Pancreas (tissue), 10 donors: ENCODE results near the gene YWHAB. TPM values are rescaled to one million over a fixed set of nuclear protein-coding genes. Genes with fewer than 3 reads are reported as not detected.

Experiments used
- ATAC-seq, 4 donors: fragments of 200-7000 bp; cut with Tn5 transposase; one replicate each; pipeline versions ENCODE4 v1.8.0 to v1.9.1; 2020; ENCODE audit warnings: mild to moderate bottlenecking in 4 of 4, moderate library complexity in 4 of 4
- DNase-seq, 6 donors: peaks; one replicate each; pipeline ENCODE4 v3.0.0-alpha.2; 2020
- FAIRE-seq: peaks from 2 replicates; lab custom pipeline; 2012; peaks lifted over from hg19 to GRCh38; lab: Jason Lieb, UNC
- H3K27ac ChIP-seq, 4 donors: fragments of 200-600 bp; sonication (generic); 1 replicate in 3 of 4; 2 replicates in 1 of 4; pipeline versions ENCODE4 v1.5.0 to v1.8.0; 2020
- H3K27me3 ChIP-seq, 4 donors: fragments of 200-600 bp; one replicate each; pipeline ENCODE4 v1.8.0; 2021
- H3K36me3 ChIP-seq, 3 donors: fragments of 200-600 bp; sonication (generic) in 1 of 3; one replicate each; pipeline versions ENCODE4 v1.5.0 to v1.8.0; 2020 to 2021
- H3K4me1 ChIP-seq, 3 donors: fragments of 200-600 bp; one replicate each; pipeline ENCODE4 v1.8.0; 2021
- H3K4me3 ChIP-seq, 4 donors: fragments of 200-600 bp; sonication (generic) in 2 of 4; one replicate each; pipeline versions ENCODE4 v1.5.0 to v1.8.0; 2020 to 2021
- H3K9me3 ChIP-seq, 4 donors: fragments of 200-600 bp; one replicate each; pipeline ENCODE4 v1.8.0; 2021
- WGBS, 2 donors: extraction: QIAGEN DNeasy Blood & Tissue Kit; methylation state at CpG; one replicate each; pipeline ENCODE4 v1.1.7; 2013; 5-methylcytosine and 5-hydroxymethylcytosine counted together
- intact Hi-C, 3 donors: fragments of 100-400 bp; cut with DNase I; formaldehyde crosslinking; loops; one replicate each; pipeline versions ENCODE4 v1.11.1 to v1.14.2; 2022
- polyA plus RNA-seq, 2 donors: library from polyadenylated mRNA; stranded (reverse); fragments of 200-250 nt; gene quantifications; one replicate each; pipeline ENCODE4 v1.2.3, GENCODE V29; 2013
- total RNA-seq, 6 donors: library from RNA; stranded (reverse); fragmentation: NEBNext Ultra II Directional in 4 of 6; extraction: Animal tissue kit (Norgen Biotek cat#: 25700) in 4 of 6; gene quantifications; one replicate each; pipeline versions ENCODE4 v1.2.1 to v1.2.4, GENCODE V29; 2021 to 2023
- TF ChIP-seq, protein P1 (sequence below), 4 donors: fragments of 200-600 bp; sonication (generic) in 3 of 4; IDR thresholded peaks; one replicate each; pipeline versions ENCODE4 v1.5.0 to v1.8.0; 2021; ENCODE audit warnings: antibody characterized with exemption in 4 of 4
- donor health status: healthy with polysubstance abuse.
- donor health status: DM: no; HTN: no; CAD: no; lungs with moderate emphysema.
- donor health status: DM: no; HTN: no; CAD: no.
- donor health status: control.
- donor health status: control.
- donor health status: Bipolar disorder and iron deficiency.
- donor health status: DM: yes; HTN: yes; CAD: no.
- donor health status: DM: no; HTN: no; CAD: no.
- donor health status: DM: no; HTN: no; CAD: no.
- donor health status: DM: yes; HTN: yes; CAD: no.

YWHAB gene
- total and polyA plus RNA-seq, 8 donors = 17.9 to 87.3 (median 46.2) TPM

DNA sequence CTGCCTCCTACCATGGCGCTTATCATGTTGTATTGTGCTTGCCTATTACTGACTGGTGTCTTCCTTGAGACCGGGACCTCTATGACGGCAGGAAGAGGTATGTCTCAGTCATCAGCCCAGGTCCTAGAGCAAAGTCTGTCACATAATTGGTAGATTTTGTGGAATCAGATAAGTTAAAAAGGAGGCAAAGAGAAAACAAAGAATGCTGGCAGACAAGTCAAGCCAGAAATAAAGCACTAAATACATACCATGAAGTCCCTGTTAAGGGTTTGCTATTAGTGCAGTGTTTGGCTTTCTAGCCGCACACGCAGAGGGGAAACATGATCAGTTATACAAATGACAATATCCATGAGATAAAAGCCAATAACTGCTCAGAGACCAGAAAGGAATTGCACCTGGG is 68.7 kb downstream of the YWHAB start:
- Histone ChIP-seq H3K4me3 (no peak overlapping the region), H3K9me3 (no peaks in the 10 kb centered on the region), H3K27ac (no peak overlapping the region), H3K4me1 (peaks cover 0 to 6% (median 0%) of the 10 kb centered on the region in 3 donors), H3K27me3 (no peaks in the 10 kb centered on the region), H3K36me3 (peaks cover 0 to 52% (median 16%) of the 10 kb centered on the region in 3 donors)
- TF ChIP-seq, protein P1, sequence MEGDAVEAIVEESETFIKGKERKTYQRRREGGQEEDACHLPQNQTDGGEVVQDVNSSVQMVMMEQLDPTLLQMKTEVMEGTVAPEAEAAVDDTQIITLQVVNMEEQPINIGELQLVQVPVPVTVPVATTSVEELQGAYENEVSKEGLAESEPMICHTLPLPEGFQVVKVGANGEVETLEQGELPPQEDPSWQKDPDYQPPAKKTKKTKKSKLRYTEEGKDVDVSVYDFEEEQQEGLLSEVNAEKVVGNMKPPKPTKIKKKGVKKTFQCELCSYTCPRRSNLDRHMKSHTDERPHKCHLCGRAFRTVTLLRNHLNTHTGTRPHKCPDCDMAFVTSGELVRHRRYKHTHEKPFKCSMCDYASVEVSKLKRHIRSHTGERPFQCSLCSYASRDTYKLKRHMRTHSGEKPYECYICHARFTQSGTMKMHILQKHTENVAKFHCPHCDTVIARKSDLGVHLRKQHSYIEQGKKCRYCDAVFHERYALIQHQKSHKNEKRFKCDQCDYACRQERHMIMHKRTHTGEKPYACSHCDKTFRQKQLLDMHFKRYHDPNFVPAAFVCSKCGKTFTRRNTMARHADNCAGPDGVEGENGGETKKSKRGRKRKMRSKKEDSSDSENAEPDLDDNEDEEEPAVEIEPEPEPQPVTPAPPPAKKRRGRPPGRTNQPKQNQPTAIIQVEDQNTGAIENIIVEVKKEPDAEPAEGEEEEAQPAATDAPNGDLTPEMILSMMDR (IDR thresholded peaks at IDR 0.05) = no peak
- DNase-seq (no peak), FAIRE-seq (no peak), ATAC-seq (no peak)
- 92 to 96% methylated on average over 5 of the region's 5 CpGs for WGBS, 2 donors
- intact Hi-C loops = no loop called here

DNA sequence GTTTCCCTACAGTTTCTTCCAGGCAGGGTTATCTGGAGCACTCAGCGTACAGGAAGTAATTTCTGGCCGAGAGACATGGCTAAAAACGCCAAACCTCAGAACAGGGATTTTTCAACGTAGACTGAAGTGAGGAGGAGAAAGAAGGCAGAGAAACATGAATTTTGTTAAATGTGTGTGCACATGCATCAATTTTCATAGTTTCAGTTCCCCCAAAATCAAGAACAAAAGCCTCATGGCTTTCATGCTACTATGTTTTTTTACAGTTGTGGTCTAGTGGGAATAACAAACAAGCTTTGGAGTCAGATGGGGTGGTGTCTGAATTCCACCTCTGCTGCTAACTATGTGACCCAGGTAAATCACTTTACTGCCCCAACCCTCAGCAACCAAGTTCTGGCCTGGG is 69.8 kb downstream of the YWHAB start:
- Histone ChIP-seq H3K9me3 (no peaks in the 10 kb centered on the region), H3K4me3 (no peak overlapping the region), H3K4me1 (peaks cover 0 to 9% (median 0%) of the 10 kb centered on the region in 3 donors), H3K27ac (no peak overlapping the region), H3K36me3 (peaks cover 0 to 46% (median 16%) of the 10 kb centered on the region in 3 donors), H3K27me3 (no peaks in the 10 kb centered on the region)
- ATAC-seq = no peak
- intact Hi-C loops = no loop called here
- WGBS, 2 donors = 83 to 89% methylated on average over 4 of the region's 4 CpGs
- no peak for DNase-seq
- TF ChIP-seq, protein P1 (IDR thresholded peaks at IDR 0.05) = no peak
- no peak for FAIRE-seq

DNA sequence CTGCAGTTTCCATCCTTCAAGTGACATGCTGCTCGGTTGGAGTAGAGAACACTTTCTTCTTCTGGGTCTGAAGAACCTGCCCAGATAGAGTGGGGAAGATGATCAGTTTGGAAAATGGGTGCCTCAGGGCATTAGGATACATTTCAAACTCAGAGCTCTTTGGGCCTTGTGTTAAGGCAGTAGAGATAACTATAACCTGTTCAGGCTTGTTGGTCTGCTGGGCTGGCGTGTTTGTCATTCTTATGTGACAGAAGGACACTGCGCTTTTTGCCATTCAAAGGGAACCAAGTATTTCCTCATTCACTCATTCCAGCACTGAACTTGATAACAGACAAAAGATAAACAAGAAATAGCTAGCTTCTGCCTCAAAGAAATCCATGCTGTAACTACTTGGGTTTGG is 70.9 kb downstream of the YWHAB start:
- Histone ChIP-seq H3K4me3 (no peak overlapping the region), H3K9me3 (no peaks in the 10 kb centered on the region), H3K27ac (no peak overlapping the region), H3K4me1 (peaks cover 0 to 13% (median 7%) of the 10 kb centered on the region in 3 donors), H3K36me3 (peaks cover 0 to 35% (median 12%) of the 10 kb centered on the region in 3 donors), H3K27me3 (no peaks in the 10 kb centered on the region)
- intact Hi-C loops = no loop called here
- WGBS, 2 donors = 92% methylated on average over 3 of the region's 3 CpGs
- no peak for ATAC-seq
- FAIRE-seq = no peak
- TF ChIP-seq, protein P1 (IDR thresholded peaks at IDR 0.05) = no peak
- no peak for DNase-seq

Other genes with a start within 250 kb of the YWHAB start
- gene ADA, start 234.0 kb upstream of the YWHAB start, total RNA-seq = 1 to 10 TPM; 2.9 to 5.9 (median 3.2) TPM
- 1 to 10 TPM; 5.1 to 6.0 TPM for gene ADA, start 234.0 kb upstream of the YWHAB start, polyA plus RNA-seq
- gene CCN5, start 170.3 kb upstream of the YWHAB start, total RNA-seq = 1 to 10 TPM in 5 of 6 donors, under 1 TPM in 1; 0.14 to 3.3 (median 1.3) TPM
- 1 to 10 TPM; 3.3 to 6.4 TPM for gene CCN5, start 170.3 kb upstream of the YWHAB start, polyA plus RNA-seq
- gene KCNK15, start 139.8 kb upstream of the YWHAB start, total RNA-seq = 1 to 10 TPM in 3 of 6 donors, under 1 TPM in 3; 0.75 to 2.5 (median 1.4) TPM
- 1 to 10 TPM in 1 of 2 donors, under 1 TPM in 1; 0.42 to 1.1 TPM for gene KCNK15, start 139.8 kb upstream of the YWHAB start, polyA plus RNA-seq
- gene RIMS4, start 75.2 kb upstream of the YWHAB start, total RNA-seq = under 1 TPM in 5 of 6 donors, not detected in 1; 0.03 to 0.20 (median 0.09) TPM
- gene RIMS4, start 75.2 kb upstream of the YWHAB start, polyA plus RNA-seq = under 1 TPM; 0.07 to 0.08 TPM
- 10 to 100 TPM; 18.7 to 64.5 (median 22.4) TPM for gene PABPC1L, start 24.4 kb downstream of the YWHAB start, total RNA-seq
- gene PABPC1L, start 24.4 kb downstream of the YWHAB start, polyA plus RNA-seq = 100 to 1,000 TPM; 150 to 156 TPM
- 10 to 100 TPM in 2 of 6 donors, 1 to 10 TPM in 4; 4.9 to 12.4 (median 7.4) TPM for gene TOMM34, start 74.7 kb downstream of the YWHAB start, total RNA-seq
- gene TOMM34, start 74.7 kb downstream of the YWHAB start, polyA plus RNA-seq = 10 to 100 TPM in 1 of 2 donors, 1 to 10 TPM in 1; 7.4 to 18.6 TPM
- 10 to 100 TPM in 3 of 6 donors, 1 to 10 TPM in 3; 7.1 to 18.9 (median 10.4) TPM for gene STK4, start 80.8 kb downstream of the YWHAB start, total RNA-seq
- gene STK4, start 80.8 kb downstream of the YWHAB start, polyA plus RNA-seq = 1 to 10 TPM; 3.7 to 5.0 TPM
- gene KCNS1, start 215.4 kb downstream of the YWHAB start, total RNA-seq = 1 to 10 TPM in 1 of 6 donors, under 1 TPM in 4, not detected in 1; 0.04 to 1.3 (median 0.16) TPM
- gene KCNS1, start 215.4 kb downstream of the YWHAB start, polyA plus RNA-seq = under 1 TPM; 0.04 to 0.05 TPM
- gene WFDC5, start 229.5 kb downstream of the YWHAB start, total RNA-seq = not detected
- not detected for gene WFDC5, start 229.5 kb downstream of the YWHAB start, polyA plus RNA-seq
- not detected for gene WFDC12, start 238.8 kb downstream of the YWHAB start, total RNA-seq
- gene WFDC12, start 238.8 kb downstream of the YWHAB start, polyA plus RNA-seq = not detected